IPS DF 4.7 (cell line): ENCODE measurements around the gene CKAP5.
A peak's percentile ranks its signal among the peaks of the same experiment; 100 is the strongest.

Source experiments
- DNase-seq: peaks from one replicate; pipeline ENCODE4 v3.0.0-alpha.2; 2013; ENCODE audit warnings: low spot score; ENCODE audit errors: extremely low read depth

Gene CKAP5

DNA sequence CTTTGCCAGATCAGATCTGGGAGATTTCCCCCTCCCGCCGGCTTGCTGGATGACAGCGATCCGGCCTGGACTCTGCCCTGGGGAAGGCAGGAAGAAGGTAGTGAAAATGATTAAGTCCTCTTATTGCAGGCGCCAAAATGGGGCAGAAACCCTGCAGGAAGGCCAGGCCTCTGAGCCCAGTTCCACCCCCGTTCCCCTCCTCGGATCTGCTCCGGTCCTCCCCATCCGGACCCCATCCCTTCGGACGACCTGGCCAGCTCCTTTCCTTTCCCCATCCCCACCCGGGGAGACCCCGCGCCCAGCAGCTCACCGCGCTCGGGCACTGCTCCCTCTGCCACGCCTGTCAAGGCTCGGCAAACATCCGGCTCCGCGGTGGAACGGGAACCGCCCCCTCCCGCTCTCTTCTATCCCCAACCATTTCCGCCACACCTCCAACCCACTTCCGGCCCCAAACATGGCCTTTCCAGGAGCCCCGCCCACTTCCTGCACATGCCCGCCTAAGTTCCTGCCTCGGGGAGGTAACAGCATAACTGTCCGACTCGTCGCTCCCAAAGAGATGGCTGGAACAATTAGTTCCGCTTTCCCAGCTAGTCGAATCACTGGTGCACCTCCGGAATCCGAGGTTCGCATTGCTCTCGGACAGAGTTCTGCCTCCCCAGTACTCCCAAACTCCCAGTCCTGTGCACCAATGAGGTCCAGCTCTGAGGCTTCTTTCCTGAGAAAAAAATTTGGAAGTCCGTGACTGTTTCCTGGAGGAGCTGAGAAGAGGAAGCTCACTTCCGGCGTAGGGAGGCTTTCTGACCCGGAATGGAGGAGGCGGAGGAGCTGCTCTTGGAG is 145.6 kb downstream of the CKAP5 start, which contains the start of the genes ARHGAP1 and ZNF408:
Gene ARHGAP1, minus strand, starts transcription at position 379 of the 837 bp plus-strand sequence. CDS start 4,512 bp downstream, outside the sequence.
Gene ZNF408, plus strand, starts transcription at position 791 of the 837 bp plus-strand sequence. Its CDS starts 17 bp downstream, at position 808.
- DNase-seq, result peak; percentile 93

DNA sequence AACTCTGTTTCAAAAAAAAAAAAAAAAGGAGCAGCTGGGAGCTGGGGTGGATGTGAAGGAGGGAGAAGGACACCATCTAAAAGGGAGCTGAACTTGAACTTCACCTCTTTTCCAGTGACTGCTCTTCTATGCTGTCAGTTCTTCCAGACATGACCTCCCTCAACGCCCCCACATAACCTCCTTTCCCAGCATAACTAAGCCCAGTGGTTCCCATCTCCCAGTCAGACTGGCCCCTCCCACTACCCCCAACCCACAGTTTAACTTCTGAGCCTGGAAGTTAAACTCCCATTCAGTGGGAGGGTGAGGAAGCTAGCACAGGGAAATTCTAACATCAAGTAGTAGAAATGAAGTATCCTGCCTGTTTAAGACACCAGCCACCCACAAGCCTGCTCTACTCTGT is 147.5 kb downstream of the CKAP5 start:
- no peak for DNase-seq

DNA sequence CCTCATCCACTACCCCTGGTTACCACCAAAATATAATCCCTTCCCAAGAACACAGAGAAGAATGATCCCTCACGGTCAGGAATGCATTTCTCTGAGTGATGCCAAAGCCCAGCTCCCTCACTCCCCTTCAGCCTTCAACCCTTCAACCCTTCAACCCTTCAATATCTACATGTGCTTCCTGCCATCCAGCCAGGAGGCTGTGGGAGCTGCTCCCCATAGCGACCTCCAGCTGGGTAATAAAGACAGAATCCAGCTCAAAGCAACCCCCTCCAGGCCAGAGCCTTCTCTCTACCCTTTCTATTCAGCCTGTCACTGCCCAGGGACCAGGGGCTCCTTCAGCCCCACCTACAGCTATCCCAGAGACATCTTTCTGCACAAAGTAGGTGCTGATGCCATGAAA is 148.4 kb downstream of the CKAP5 start:
- no peak for DNase-seq

DNA sequence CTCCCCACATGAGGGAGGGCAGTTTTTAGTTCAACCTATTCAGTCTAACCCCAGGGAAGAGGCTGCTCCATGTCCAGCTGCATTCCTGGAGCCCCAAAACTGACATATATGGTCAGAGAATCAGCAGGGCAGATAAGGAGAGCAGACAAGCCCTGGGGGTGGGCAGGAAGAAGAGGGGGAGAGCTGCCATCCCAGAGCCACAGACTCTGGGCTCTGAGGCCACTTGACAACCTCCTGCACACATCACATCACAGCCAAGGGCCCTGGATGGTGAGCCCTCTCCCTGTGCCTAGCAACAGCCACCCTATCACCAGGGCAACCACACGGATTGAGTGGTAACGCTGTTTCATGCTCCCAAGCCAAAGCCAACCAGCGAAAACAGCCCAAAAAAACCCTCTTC is 148.8 kb downstream of the CKAP5 start:
- no peak for DNase-seq

DNA sequence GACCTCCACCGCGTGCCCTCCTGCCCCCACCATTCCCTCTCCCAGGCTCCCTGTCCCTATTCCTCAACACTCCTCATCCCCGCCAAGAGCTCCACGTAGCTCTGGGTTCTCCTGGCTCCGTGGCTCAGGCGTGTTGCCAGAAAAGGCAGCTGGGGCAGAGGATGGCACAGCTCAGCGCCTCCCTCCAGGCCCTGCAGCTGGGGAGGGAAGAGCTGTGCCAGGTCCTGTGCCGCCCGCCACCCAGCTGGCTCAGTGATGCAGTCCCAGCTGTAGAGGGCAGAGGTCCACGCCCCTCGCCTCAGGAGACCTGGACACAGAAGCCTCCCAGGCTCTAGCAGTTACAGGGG is 149.9 kb downstream of the CKAP5 start:
- DNase-seq, result no peak

DNA sequence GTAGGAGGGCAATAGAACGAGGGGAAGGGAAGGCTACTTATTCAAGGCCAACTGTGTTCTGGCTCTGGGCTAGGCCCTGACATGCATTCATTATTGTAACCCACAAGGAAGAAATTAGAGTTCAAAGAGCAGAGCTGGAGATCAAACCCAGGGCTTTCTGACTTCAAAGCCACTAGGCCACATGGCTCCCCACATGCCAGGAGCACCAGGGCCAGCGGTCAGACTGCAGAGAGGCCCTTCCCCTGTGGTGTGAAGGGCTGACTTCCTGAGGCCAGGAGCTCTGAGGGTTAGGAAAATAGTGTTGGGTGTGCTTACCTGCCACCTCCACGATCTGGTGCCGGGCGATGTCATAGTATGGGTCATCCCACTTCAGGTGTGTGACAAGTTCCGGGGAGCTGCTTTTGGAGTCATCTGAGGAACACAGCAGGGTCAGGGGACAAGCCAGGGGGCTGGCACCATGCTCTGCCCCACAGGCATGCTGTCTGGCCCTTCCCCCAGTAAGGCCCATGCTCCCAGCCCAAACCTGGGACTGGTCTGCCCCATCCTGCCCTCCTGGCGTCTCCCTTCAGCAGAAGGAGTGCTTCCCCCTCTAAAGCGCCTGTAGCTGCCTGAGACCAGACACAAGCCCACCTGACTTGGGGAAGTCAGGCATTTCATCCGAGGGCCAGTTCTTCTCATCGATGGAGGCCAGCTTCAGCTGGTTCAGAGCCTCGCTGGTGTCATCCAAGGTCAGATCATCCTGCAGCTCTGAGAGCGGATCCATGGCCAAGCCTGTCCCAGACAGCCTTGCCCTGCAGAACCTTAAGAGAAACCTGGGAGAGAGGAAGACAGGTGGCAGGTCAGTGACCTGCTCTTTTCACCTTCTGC is 150.5 kb downstream of the CKAP5 start:
- no peak for DNase-seq

DNA sequence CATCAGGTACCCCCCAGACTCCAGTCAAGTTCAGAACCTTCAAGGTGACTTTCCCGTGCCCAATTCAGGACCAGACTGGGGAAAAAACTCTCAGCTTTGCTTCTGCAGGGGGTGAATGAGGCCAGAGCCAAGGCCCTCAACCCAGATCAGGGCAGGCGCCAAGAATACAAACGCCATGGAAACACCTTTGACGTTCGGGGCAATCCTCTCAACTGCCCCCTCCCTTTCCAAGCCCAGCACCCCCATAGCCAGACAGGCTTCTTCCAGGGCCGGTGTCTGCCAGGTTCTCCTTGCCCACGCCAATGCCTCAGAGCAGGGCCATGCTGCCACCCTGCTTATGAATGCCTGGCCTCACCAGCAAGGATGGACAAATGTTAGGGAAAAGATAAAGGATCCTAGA is 151.5 kb downstream of the CKAP5 start:
- DNase-seq, result no peak

DNA sequence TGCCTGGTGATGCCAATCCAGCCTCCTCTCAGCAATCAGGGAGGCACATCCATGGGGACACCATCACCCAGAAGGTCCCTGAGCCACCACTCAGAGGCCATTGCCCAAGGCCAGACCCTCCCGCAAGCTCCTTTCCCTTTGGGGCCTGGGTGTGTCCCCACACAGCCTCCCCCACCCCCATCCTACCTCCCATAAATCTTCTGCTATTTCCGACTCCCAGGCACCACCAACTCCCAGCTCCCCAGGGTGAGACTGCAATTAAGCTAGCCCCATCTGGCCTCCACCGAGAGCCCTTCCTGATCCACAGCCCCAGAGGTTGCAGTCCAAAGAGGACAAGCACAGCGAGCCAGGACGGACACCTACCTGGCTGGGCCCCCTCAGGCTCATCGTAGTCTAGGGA is 152.0 kb downstream of the CKAP5 start:
- DNase-seq, result no peak

DNA sequence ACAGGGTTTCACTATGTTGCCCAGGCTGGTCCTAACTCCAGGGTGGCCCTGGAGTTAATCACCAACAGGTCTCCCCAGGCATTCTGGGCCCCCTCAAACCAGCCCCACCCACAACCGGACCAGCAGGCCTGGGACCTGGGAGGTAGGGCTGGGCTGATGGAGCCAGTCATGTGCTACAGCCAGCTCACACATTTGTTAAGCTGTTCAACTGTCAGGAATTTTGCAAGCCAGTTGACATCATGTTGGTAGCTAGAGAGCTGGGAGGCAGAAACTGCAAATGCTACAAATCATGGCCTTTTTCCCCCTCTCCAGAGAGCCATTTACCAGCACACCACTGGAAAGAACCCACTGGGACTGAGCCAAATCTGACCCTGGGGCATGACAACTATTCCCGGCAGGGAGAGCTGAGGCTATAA is 152.5 kb downstream of the CKAP5 start:
- DNase-seq, result no peak
